HFF-Myc (cell line): Measurements from ENCODE around the gene PODXL2.

Experiments
- DNase-seq: peaks from one replicate; pipeline ENCODE4 v3.0.0-alpha.2; 2011; ENCODE audit warnings: low read depth; ENCODE audit errors: extremely low read depth
- H3K4me3 ChIP-seq: replicated peaks from 2 replicates; pipeline ENCODE4 v1.5.1; 2011; ENCODE audit warnings: low read depth, mild to moderate bottlenecking, control low read depth, low read length
- TF ChIP-seq, protein P1 (sequence below): IDR thresholded peaks from 2 replicates; pipeline ENCODE4 v1.5.1; 2012; ENCODE audit warnings: mild to moderate bottlenecking, low read depth, low read length, control low read depth; ENCODE audit errors: missing control alignments

PODXL2 gene

DNA sequence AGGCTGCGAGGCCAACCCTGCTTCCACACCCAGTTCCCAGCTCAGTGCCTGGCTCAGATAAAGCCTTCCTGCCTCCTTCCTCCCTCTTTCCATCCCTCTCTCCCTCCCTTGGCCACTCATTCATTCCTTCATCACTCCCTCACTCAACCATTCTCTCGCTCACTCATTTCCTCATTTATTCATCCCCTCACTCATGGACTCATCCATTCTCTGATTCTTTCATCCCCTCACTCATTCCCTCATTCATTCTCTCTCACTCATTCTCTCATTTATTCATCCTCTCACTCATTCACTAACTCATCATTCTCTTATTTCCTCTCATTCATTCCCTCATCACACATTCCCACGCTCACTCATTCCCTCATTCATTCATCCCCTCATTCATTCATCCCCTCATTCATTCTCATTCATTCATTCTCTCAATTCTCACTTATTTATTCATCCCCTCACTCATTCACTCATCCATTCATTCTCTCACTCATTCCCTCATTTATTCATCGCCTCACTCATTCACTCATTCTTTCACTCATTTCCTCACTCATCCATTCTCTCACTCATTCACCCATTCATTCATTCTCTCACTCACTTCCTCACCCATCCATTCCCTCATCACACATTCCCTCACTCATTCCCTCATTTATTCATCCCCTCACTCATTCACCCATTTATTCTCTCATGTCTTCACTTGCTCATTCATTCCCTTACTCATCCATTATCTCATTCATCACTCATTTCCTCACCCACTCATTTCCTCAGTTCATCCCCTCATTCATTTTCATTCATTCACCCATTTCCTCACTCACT is 56.9 kb downstream of the PODXL2 start:
- DNase-seq = no peak
- no peak overlapping the region for H3K4me3 ChIP-seq
- TF ChIP-seq, protein P1, sequence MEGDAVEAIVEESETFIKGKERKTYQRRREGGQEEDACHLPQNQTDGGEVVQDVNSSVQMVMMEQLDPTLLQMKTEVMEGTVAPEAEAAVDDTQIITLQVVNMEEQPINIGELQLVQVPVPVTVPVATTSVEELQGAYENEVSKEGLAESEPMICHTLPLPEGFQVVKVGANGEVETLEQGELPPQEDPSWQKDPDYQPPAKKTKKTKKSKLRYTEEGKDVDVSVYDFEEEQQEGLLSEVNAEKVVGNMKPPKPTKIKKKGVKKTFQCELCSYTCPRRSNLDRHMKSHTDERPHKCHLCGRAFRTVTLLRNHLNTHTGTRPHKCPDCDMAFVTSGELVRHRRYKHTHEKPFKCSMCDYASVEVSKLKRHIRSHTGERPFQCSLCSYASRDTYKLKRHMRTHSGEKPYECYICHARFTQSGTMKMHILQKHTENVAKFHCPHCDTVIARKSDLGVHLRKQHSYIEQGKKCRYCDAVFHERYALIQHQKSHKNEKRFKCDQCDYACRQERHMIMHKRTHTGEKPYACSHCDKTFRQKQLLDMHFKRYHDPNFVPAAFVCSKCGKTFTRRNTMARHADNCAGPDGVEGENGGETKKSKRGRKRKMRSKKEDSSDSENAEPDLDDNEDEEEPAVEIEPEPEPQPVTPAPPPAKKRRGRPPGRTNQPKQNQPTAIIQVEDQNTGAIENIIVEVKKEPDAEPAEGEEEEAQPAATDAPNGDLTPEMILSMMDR = no peak

DNA sequence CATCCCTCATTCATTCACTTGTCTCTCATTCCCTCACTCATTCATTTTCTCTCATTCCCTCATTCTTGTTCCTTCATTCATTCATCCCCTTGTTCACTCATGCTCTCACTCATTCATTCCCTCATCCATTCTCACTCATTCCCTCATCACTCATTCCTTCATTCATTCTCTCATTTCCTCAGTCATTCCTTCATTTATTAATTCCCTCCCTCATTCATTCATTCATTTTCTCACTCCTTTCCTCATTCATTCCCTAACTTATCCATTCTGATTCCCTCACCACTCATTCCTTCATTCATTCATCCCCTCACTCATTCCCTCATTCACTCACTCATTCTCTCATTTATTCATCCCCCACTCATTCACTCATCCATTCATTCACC is 57.5 kb downstream of the PODXL2 start:
- no peak for DNase-seq
- TF ChIP-seq, protein P1 = no peak

DNA sequence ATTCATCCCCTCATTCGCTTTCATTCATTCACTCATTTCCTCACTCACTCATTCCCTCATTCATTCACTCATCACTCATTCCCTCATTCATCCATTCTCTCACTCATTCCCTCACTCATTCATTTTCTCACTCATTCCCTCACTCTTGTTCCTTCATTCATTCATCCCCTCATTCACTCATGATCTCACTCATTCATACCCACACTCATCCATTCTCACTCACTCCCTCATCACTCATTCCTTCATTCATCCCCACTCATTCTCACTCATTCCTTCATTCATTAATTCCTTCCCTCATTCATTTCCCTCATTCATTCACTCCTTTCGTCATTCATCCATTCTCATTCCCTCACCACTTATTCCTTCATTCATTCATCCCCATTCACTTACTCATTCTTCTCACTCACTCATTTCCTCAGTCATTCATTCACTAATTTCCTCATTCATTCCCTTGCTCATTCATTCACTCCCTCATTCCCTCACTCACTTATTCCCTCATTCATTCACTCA is 58.3 kb downstream of the PODXL2 start:
- no peak overlapping the region for H3K4me3 ChIP-seq
- no peak for DNase-seq
- TF ChIP-seq, protein P1 = no peak

More for the DNA sequence above, 57.5 kb downstream of the PODXL2 start:
- H3K4me3 ChIP-seq = no peak overlapping the region

DNA sequence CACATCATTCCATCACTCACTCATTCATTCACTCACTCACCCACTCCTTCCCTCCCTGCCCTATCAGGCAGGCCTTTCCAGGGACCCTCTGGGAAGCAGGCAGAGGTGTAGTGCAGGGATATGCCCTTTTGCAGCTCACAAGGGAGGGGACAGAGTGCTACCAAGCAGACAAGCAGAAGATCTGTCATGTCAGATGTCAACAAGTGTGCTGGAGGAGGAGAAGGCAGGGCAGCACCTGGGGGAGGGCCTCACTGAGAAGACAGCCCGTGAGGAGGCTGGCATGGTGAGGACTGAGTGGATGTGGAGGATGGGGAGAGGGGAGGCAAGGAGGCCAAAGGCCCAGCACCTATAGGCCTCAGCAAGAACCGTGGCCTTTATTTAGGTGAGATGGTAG is 59.0 kb downstream of the PODXL2 start:
- DNase-seq = no peak
- no peak overlapping the region for H3K4me3 ChIP-seq
- TF ChIP-seq, protein P1 = no peak

DNA sequence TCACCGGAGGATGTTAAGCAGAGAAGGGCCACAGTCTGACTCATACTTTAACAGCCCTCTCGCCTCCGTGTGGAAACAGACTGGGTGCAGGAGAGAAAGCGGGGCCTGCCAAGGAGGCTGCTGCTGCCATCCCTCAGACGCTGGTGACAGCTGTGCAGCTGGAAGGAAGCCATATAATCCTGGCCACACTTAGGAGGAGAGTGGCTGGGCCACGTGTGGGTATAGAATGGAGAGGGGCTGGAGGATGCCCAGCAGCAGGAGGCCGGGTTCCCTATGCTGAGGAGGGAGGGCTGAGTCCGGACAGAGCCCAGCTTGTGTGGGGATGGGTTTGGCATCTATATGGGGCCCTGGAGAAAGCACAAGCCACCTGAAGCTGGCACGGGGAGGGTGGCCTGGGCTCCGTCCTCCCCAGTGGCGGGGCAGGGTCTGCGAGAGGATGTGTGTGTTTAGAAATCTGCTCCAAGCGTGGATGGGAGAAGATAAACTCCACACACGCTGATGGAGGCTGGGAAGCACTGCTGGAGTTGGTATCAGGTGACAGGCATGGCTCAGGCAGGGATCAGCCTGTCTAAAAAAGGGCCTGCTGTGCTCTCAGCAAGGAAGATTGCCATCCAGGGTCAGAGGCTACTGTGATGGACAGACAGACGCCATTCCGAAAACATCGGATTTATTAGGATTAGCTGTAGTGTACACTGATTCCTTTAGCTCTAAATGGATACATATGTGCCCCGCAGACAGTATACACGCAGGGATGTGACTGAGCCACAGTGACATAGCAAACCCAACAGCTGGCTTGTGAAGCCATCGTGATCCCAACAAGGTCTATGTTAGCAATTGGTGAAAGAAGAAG is 59.7 kb downstream of the PODXL2 start:
- TF ChIP-seq, protein P1 = no peak
- no peak for DNase-seq

DNA sequence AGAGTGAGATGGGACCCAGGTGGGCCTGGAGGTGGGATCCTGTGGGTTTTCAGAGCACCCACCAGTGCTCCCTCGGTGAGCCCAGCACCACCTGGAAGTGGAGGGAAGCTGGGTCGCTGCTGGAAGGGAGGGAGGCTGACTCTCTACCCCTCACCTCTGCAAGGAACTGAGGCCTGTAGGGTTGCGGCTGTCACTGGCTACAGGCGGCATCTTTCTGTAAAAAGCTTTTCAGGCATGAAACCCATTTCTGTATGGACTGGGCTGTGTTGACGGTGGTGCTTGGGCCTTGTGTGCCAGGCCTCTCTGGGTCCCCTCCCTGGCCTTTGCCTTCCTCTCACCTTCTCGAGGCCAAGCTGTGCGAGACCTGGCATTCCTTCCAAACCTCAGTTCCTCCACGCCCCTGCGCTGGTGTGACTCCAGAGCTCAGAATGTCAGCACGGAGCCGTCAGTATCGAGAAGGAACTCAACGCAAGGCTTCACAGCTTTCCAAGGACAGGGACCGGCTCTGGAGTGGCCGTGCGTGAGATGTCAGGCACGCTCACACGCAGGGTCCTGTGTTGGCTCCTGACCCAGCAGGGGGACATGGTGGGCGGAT is 60.4 kb downstream of the PODXL2 start:
- DNase-seq = no peak
- TF ChIP-seq, protein P1 = no peak
- no peak overlapping the region for H3K4me3 ChIP-seq

More for the DNA sequence above, 59.7 kb downstream of the PODXL2 start:
- H3K4me3 ChIP-seq = no peak overlapping the region
